HG03025 (cell line): ENCODE data around the gene ENAH.
"Not testable (repeated sequence)": the region's sequence is repeated elsewhere in the genome, so short reads cannot be mapped to it uniquely, and the experiment has no call there.

Experiments
- ATAC-seq: cut with Tn5 transposase; IDR thresholded peaks from one replicate; pipeline ENCODE4 v1.9.1; 2021; ENCODE audit warnings: mild to moderate bottlenecking, moderate library complexity; ENCODE audit not compliant: unreplicated experiment, low FRiP score

ENAH gene

DNA sequence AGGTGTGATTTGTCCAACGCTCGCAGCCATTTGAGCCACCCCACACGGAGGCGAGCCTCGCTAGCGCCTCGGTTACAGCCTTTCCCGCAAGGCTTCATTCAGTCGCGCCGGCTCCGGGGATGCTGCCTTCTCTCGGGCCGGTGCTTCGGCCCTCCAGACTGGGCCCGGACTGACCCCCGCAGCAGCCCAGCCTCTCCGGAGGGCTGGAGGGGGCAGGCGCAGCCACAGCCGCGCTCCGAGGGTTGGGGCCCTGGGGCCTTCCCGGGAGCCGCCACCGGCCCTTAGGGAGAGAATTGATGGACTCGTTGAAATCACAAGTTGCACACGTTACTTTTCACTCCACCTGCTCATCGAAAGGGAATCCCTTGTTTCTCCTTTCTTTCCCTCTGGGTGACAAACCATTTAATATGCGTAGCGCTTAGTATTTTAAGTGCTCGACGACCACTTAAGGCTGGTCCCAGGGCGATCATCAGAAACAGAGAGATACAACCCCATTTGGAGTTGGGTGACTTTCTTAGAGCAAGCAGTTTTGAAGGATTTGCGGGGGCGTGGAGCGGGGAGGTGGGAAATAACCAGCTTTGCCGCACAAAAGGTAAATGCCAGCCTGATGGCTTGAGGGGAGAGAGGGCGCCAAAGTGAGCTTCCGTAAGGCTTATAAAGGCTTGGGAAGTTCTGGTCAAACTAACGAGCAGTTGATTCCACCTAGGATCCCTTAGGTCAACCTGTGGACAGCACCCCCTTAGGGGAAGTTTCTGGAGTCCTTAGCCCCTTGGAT is 24.6 kb upstream of the ENAH start:
- ATAC-seq = no peak

DNA sequence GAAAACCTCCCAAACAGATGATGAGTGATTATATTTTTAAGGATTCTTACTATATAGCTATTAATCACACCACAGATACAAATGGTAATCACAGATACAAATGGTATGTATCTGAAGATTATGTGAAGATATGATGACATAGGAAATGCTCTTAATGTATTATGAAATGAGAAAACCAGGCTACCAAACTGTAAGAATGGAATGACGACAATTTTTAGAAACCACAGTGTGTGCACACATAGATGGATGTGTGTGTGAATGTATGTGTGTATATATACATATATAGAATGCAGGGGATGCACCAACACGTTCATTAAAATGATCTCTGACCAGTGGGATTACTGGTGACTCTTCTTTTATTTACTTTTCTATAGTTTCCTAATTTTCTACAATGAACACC is 21.5 kb upstream of the ENAH start:
- no peak for ATAC-seq

DNA sequence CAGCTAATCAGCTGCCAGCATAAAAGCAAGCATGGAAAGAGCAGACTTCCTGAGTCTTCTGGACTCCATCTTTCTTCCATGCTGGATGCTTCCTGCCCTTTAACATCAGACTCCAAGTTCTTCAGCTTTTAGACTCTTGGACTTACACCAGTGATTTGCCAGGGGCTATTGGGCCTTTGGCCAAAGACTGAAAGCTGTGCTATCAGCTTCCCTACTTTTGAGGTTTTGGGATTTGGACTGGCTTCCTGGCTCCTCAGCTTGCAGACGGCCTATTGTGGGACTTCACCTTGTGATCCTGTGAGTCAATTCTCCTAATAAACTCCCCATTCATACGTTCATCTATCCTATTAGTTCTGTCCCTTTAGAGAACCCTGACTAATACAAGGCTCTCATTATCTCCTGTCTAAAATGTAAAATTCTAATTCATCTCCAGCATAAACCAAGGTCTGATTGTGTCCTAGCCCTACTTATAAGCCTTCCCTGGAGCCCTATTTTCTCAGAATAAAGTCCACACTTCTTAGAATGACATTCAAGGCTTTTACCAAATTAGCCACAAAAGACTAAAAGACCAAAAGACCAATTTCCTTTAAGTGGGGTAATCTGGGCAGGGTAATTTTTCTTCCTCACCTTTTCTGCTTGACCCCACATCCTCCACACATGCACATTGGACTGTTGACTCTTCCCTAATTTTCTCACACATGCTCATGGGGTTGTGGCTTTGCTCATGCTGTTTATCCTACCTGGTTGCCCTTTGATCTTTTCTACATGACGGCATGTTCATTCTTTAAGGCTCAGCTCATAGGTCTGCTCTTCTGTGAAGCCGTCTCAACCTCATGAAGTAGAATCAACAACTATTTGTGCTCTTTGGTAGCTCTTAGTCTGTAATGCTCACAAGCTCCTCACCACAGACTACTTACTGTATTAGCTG is 18.1 kb upstream of the ENAH start:
- no peak for ATAC-seq

DNA sequence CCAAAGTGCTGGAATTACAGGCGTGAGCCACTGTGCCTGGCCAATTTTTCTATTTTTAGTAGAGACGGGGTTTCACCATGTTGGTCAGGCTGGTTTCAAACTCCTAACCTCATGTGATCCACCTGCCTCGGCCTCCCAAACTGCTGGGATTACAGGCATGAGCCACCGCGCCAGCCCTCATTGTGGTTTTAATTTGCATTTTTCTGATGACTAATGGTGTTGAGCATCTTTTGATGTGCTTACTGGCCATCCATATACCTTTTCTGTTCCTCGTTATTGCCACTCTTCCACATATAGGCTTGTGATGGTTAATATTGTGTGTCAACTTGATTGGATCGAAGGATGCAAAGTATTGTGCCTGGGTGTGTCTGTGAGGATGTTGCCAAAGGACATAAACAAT is 17.4 kb upstream of the ENAH start:
- ATAC-seq = no peak

DNA sequence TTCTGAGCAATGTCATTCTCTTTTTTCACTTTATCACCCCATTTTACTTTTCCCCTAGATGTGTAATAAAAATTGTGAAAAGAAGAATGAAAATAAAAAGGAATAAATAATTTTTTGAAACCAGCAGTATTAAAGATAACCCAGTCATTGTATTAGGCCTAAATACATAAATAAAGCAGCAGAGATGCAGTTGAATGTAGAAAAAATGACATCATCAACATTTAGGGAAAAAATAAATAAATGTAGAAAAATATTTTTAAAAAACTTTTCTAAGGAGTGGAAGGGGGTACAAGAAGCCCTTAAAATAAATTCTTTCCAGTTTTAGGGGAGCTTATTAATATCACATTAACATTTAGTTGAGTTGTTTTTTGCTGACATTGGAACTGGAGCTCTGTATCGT is 15.3 kb upstream of the ENAH start:
- ATAC-seq = no peak

DNA sequence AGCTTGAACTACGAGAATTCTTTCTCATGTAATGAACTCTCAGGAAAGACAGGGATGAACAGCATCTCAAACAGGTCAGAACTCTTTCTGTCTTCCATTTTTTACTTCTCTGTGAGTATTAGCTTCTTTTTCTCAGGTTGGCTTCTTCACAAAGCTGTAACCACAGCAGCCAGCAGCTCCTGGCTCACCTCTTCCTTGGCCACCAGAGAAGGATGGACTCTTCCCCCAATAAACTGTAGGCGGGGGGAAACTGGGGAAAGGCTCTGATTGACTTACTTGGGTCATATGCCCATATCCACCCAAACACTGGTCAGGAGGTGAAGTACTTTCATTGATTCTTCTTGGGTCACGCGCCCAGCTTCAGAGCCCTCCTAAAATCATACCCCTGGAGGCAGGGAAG is 14.4 kb upstream of the ENAH start:
- ATAC-seq = no peak

DNA sequence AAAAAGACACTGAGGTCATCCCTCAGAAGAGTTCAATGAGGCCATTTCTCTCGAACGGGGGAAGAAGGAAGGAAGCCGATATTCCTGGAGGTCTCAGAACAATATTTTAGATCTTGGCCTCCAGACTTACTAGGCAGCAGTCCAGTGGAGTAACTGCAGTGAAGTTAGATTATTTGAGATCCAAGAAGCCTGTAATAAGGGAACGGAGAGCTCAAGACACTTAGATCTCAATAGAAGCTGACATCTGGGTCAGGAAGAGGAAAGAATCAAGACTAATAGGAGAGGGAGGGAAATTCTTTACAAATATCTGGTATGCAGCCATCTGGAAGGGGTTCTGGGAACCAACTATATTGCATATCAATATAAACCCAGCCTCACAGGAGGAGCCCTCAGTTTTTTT is 13.6 kb upstream of the ENAH start:
- ATAC-seq = no peak

DNA sequence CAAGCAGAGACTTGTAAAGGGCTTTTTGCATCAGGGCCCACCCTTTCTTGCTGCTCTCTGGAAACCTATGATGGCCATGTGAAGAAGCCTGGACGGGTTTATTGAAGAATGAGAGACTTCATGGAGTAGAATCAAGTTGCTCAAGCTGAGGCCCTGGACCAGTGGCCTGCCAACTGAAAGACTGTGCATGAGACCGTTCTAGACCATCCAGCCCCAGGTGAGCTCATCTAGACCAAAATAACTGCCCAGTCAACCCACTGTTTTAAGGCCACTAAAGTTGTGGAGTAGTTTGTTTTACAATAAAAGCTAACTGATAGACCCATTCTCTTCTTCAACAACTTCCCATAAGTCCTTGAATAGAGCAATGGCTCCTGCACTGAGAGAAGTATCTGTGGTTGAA is 11.8 kb upstream of the ENAH start:
- no peak for ATAC-seq

DNA sequence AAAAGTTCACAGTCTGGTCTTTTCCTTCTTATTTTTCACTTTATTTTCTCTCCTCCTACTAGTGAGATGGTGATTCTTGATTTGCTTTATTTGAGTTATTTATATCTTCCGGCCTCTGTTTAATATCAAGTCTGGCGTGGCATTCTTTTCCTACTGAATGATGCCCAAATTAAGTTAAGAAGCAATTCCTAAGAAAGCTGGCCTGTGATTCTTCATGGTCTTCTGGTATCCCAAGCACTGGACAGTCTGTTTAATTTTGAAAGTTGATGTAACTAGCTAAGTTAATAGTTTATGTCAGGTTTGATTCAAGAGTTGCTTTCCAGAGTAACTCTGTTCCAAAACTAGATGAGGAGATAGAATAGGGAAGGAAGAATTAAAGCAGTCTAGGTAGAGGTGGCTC is 9.2 kb upstream of the ENAH start:
- no peak for ATAC-seq

DNA sequence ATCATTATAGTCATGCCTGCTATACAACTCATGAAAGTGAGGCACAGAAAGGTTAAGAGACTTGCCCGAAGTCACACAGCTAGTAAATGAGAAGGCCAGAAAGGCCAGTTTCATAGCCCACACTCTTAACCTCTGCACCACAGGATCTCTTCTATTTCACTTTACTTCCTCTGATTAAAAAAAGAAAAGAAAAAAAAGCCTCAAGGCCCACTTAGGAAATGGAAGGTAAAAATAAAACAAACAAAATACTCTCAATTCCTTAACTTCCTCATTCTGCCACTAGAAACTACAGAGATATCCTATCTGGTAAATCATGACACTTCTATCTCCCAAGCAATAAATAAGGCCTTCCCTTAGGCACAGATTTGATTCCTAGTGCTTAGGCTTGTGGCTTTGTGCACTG is 7.6 kb upstream of the ENAH start:
- ATAC-seq = no peak

DNA sequence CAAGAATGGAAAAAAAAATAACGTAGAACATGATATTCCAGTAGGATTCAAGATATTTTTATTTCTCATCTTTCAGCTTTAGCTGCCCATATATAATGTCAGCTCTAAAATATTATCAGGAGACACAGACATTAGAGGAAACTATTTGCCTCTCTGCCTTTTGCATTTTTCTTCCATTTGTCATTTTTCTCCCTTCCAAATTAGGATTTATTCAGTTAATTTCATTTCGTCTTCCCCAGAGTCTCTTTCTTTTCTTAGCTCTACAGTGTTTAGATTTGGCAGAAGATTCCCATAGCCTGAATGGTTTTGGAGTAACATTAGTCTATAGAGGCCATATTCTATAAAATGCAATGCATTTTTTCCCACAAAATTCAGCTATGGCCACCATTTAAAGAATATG is 5.1 kb upstream of the ENAH start:
- no peak for ATAC-seq

DNA sequence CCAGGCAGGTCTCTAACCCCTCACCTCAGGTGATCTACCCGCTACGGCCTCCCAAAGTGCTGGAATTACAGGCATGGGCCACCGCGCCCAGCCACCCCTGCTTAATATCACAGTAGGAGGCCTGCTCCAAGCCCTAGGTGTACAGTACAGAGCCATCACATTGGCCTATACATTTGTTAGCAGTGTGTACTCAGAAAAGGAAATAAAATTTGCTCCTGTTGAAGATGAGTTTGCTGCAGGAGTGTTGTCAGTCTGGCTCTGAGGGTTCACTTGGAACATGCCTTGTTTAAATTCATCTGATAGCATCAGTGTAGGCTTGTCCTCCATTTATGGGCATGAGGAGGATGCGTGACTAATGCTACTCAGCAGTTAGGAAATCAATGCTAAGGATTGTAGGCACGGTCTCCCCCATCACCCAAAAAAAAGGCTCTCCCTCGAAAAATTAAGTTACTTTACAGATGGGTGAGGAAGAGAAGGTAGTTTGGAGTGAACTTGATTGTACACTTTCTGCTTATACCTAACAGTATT is 4.6 kb upstream of the ENAH start:
- no peak for ATAC-seq

DNA sequence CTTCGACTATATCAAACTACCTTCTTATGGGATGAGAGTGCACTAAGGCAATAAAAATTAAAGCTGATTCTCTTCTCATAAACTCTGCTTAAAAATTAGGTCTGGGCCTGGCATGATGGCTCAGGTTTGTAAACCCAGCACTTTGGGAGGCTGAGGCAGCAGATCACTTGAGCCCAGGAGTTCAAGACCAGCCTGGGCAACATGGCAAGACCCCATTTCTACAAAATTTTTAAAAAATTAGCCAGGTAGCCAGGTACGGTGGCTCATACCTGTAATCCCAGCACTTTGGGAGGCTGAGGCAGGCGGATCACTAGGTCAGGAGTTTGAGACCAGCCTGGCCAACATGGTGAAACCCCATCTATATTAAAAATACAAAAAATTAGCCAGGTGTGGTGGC is 3.3 kb upstream of the ENAH start:
- ATAC-seq = not testable (repeated sequence)

DNA sequence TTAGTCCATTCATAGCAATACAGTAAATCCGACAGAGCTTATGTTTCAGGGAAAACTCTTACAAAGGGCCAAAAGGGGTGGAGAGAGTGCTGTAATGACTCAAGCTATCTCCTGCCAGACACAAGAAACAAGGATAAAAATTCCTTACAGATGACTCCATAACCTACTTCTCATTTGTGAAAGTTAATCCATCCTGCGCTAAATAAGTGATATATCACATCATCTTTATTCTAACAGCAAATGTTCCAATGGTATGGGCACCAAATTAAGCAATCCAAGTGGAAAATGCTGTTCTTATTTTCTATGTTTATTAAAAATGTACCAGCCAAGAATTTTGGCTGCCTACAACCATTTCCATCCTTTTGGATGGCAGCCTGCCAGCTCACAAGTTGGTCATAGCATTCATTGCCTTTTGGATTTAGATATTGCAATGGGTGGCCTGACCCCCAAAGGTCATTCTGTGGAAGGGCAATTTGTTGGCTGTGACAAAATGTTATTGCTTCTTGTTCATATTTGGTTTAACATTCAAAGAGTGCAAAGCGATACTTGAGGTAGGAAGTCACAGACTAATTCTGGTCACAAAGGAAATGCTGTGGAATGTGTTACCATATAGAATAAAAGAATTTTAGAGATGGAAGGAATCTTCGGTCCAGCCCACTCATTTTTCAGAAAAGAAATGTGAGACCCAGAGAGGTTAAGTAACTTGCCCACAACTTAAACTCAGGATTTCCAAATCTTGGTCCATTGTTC is 2.8 kb upstream of the ENAH start:
- ATAC-seq = no peak

DNA sequence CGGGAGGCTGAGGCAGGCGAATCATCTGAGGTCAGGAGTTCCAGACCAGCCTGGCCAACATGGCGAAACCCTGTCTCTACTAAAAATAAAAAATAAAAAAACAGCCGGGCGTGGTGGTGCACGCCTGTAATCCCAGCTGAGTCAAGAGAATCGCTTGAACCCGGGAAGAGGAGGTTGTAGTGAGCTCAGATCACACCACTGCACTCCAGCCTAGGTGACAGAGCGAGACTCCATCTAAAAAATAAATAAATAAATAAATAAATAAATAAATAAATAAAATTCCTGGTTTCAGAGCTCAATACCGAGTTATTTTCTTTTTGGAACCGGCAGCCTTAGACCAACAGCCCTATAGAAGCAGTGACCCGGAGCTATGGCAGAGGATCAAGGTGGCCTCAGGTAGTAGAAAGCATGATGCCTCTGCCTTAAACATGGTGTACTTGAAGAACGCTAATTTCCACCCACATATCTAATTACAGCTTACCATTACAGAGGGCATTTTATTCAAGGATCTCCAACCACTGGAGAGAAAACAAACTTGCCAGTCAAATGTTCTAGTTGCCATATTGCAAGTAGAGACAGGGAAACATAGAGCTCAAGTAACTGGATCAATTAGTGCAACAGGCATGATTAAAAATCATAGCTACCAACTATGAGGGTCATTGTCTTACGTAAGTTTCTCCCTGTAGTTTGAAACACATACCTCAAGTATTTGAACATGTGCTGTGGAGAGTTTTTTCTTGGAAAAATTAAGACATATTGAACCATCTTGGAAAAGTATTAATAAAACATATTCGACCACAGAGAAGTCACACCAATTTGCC is 2.0 kb upstream of the ENAH start:
- no peak for ATAC-seq

DNA sequence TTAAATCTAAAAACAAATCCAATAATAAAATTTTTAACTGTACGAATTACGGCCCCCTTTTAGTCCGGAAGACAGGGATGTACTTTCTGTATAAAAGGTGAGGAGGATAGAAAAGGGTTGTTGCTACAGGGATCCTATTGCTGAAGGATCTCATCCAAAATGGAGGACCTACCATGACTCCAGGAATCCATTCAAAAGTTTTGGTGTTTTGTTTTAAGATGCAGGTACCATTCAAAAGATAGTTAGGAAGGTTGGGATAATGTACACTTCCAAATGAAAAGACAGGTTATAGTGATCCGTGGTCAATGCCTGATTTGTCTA is 1.3 kb upstream of the ENAH start:
- no peak for ATAC-seq

DNA sequence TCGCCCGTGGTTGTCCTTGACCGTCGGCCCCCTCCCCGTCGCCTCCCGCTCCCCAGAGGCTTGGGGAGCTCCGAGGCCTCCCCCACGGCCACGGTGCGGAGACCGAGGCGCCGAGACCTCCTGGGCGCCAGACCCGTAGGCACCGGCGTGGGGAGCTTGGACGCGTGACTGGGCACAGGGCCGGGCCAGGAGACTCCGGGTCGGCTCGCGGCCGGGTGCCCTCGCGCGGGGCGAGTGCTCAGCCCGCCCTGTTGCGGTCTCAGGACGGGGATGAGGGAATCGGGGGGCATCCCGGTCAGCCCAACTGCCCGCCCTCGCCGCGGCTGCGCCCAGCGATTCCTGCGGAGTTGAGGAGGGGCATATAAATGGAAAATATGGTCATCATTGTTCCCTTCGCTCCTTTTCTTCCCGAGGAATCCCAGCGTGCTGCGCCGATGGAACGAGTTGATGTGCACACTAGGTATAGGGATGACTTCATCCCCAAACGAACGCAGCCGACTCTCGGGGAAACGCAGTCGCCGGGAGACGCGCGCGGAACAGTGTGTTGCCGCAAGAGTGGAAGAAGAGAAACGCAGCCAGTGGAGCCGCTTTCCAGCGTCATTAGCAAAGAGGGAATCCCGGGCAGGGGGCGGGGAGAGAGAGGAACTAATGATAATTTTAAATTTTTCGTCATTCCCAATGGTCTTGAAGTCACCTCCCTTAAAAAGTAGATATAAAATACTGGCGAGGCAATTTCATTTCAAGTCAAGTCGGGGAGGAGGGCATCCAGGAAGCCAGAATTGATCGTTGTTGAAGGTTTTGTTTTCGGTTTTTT is 747 bp upstream of the ENAH start:
- no peak for ATAC-seq

DNA sequence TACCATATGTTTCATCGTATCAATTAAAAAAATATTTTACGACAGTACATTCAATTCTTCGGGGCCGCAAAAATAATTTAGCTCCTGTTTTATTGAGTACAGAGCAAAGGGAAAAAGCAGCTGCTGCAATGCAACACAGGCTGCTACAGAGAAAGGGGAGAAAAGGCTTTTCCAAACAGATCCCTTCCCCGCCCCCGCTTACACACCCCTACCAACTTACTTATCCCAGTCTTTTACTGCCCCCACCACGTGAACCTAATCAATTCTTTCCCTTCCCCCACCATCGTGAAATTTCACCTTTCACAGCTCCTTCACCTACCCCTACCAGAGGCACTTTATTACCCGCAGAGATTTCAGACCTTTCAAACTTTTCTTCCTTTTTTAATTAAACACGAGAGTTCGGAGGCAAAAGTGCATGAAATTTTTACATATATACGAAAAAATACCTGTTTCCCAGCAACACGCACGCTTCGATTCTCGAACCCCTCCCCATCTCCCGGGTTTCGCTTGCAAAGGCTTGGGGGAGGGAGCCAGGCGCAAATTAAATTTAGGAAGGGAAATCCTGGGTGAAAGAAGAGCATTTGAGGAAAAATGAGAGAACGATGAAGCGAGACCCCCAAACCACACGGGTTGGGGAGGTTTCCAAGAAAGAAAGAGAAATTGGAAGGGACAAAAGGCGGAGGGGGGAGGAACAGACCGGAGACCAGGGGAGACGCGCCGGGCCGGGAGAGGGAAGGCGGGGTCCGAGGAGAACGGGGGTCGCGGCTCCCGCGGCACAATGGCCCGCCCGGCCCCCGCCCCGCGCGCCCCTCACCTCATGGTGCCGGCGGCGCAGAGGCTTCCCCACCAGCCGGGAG is 823 bp downstream of the ENAH start:
- no peak for ATAC-seq
